Heart right ventricle (tissue), 16 donors: ENCODE data around the gene SLC1A2. TPM values are rescaled to one million over a fixed set of nuclear protein-coding genes. Genes with fewer than 3 reads are reported as not detected.
A peak's percentile ranks its signal among the peaks of the same experiment; 100 is the strongest.

Experiments used
- ATAC-seq, 8 donors: fragments of 200-7000 bp; cut with Tn5 transposase; one replicate each; pipeline ENCODE4 v1.9.1; 2020; ENCODE audit warnings: mild to moderate bottlenecking in 8 of 8, moderate library complexity in 8 of 8, moderate number of reproducible peaks in 1 of 8
- DNase-seq, 2 donors: peaks; one replicate each; pipeline ENCODE4 v3.0.0-alpha.2; 2020
- H3K27ac ChIP-seq, 10 donors: fragments of 200-600 bp; sonication (generic) in 2 of 10; one replicate each; pipeline versions ENCODE4 v1.5.0 to v1.8.0; 2020 to 2022; ENCODE audit warnings: mild to moderate bottlenecking in 3 of 10
- H3K27me3 ChIP-seq, 7 donors: fragments of 200-600 bp; one replicate each; pipeline ENCODE4 v1.8.0; 2021 to 2022; ENCODE audit warnings: mild to moderate bottlenecking in 2 of 7
- H3K36me3 ChIP-seq, 9 donors: fragments of 200-600 bp; sonication (generic) in 1 of 9; one replicate each; pipeline versions ENCODE4 v1.5.0 to v1.8.0; 2020 to 2022; ENCODE audit warnings: mild to moderate bottlenecking in 2 of 9
- H3K4me1 ChIP-seq, 9 donors: fragments of 200-600 bp; sonication (generic) in 1 of 9; one replicate each; pipeline versions ENCODE4 v1.5.0 to v1.8.0; 2020 to 2022; ENCODE audit warnings: mild to moderate bottlenecking in 4 of 9
- H3K4me3 ChIP-seq, 10 donors: fragments of 200-600 bp; sonication (generic) in 2 of 10; one replicate each; pipeline versions ENCODE4 v1.5.0 to v1.8.0; 2020 to 2022; ENCODE audit warnings: mild to moderate bottlenecking in 7 of 10, moderate library complexity in 2 of 10
- H3K9me3 ChIP-seq, 11 donors: fragments of 200-600 bp in 10 of 11; sonication (generic) in 2 of 11; one replicate each; pipeline versions ENCODE4 v1.5.0 to v1.8.0; 2013 to 2022; ENCODE audit warnings: mild to moderate bottlenecking in 2 of 11, control low read depth in 1 of 11, moderate library complexity in 1 of 11
- WGBS, 2 donors: extraction: QIAGEN DNeasy Blood & Tissue Kit; methylation state at CpG; one replicate each; pipeline ENCODE4 v1.1.7; 2013; ENCODE audit warnings: inconsistent platforms in 1 of 2; 5-methylcytosine and 5-hydroxymethylcytosine counted together
- intact Hi-C, 10 donors: fragments of 100-400 bp; cut with DNase I; formaldehyde crosslinking; loops; one replicate each; pipeline versions ENCODE4 v1.11.1 to v1.14.2; 2022
- polyA plus RNA-seq, 2 donors: library from polyadenylated mRNA; stranded (reverse); fragments of 200-250 nt; gene quantifications; one replicate each; pipeline ENCODE4 v1.2.3, GENCODE V29; 2013
- total RNA-seq, 10 donors: library from RNA; stranded (reverse); fragmentation: NEBNext Ultra II Directional in 3 of 10; extraction: Animal tissue kit (Norgen Biotek cat#: 25700) in 3 of 10; gene quantifications; one replicate each; pipeline versions ENCODE4 v1.2.1 to v1.2.4, GENCODE V29; 2021 to 2023
- TF ChIP-seq, protein P1 (sequence below), 9 donors: fragments of 200-600 bp; sonication (generic) in 2 of 9; IDR thresholded peaks; one replicate each; pipeline versions ENCODE4 v1.5.0 to v1.8.0; 2021 to 2022; ENCODE audit warnings: antibody characterized with exemption in 9 of 9, mild to moderate bottlenecking in 5 of 9, moderate library complexity in 1 of 9
- donor health status: Arrhythmogenic right ventricular cardiomyopathy.
- donor health status: ischemic (EF 13 %, LVEDD 7.1; RV severe dilation, severe dysfunction).
- donor health status: healthy with polysubstance abuse.
- donor health status: DM: no; HTN: yes; CAD: no.
- donor health status: DM: no; HTN: no; CAD: no.
- donor health status: ischemic (EF 25% LVEDD 6.9; RV normal size, moderate dysfunction).
- donor health status: ischemic (EF 25% LVEDD 5.7; RV mildly dilated, moderate dysfunction).
- donor health status: healthy.
- donor health status: DM: yes; HTN: yes; CAD: no.
- donor health status: Ischemic cardiomyopathy.
- donor health status: ischemic (EF 35%, LVEDD 5.7; RV mildly dilated, moderate dysfunction).
- donor health status: nonischemic (EF 11% LVEDD 7.7; RV severe dilation, severe dysfunction).
- donor health status: DM: yes; HTN: yes; CAD: no.
- donor health status: PGD.
- donor health status: ischemic (EF 29% LVEDD 5.4; RV normal size, mild dysfunction).
- donor health status: nonischemic (EF 23%, LVEDD 6.1; RV moderate dilation, normal function).

The SLC1A2 gene
- total and polyA plus RNA-seq, 12 donors = 0.29 to 25.8 (median 3.4) TPM

GRCh38 chr11:35225946-35226520, 193.3 kb downstream of the SLC1A2 start:
- DNase-seq (no peak), ATAC-seq (no peak)
- no peak overlapping the region for H3K4me3 ChIP-seq
- H3K36me3 ChIP-seq = peaks cover 0 to 100% (median 5%) of the 10 kb centered on the region in 9 donors
- TF ChIP-seq, protein P1, sequence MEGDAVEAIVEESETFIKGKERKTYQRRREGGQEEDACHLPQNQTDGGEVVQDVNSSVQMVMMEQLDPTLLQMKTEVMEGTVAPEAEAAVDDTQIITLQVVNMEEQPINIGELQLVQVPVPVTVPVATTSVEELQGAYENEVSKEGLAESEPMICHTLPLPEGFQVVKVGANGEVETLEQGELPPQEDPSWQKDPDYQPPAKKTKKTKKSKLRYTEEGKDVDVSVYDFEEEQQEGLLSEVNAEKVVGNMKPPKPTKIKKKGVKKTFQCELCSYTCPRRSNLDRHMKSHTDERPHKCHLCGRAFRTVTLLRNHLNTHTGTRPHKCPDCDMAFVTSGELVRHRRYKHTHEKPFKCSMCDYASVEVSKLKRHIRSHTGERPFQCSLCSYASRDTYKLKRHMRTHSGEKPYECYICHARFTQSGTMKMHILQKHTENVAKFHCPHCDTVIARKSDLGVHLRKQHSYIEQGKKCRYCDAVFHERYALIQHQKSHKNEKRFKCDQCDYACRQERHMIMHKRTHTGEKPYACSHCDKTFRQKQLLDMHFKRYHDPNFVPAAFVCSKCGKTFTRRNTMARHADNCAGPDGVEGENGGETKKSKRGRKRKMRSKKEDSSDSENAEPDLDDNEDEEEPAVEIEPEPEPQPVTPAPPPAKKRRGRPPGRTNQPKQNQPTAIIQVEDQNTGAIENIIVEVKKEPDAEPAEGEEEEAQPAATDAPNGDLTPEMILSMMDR (IDR thresholded peaks at IDR 0.05) = no peak
- intact Hi-C loops = no loop called here
- no peaks in the 10 kb centered on the region for H3K9me3 ChIP-seq
- peak overlapping the region in 1 of 10 donors; percentile 84 for H3K27ac ChIP-seq
- no peaks in the 10 kb centered on the region for H3K27me3 ChIP-seq
- 78 to 82% methylated on average over 3 of the region's 3 CpGs for WGBS, 2 donors
- H3K4me1 ChIP-seq = peaks cover 0 to 27% (median 0%) of the 10 kb centered on the region in 9 donors

DNA sequence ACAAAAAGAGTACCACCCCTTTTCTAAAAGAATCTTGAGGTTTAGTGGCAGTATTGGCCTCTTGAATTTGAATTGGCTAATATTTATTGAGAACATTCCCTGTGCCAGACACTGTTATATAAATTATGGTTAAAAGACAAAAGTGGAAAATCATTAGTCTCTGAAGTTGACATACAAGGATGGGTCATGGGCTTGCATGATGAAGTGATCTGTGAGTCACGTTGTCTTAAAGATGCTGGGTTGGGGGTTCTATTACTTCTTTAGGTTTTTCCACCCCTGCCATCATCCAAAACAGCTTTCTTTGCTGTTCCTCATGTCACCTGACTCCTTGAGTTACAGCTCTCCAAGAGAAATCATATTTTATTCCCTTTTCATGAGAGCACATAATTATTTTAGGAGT, 195.4 kb downstream of the SLC1A2 start:
- H3K27ac ChIP-seq = peak overlapping the region in 1 of 10 donors; percentile 19
- ATAC-seq = no peak
- TF ChIP-seq, protein P1 (IDR thresholded peaks at IDR 0.05) = no peak
- H3K36me3 ChIP-seq = peaks cover 0 to 100% (median 0%) of the 10 kb centered on the region in 9 donors
- no peak for DNase-seq
- no peaks in the 10 kb centered on the region for H3K27me3 ChIP-seq
- peaks cover 0 to 27% (median 0%) of the 10 kb centered on the region in 9 donors for H3K4me1 ChIP-seq
- intact Hi-C loops = no loop called here
- H3K9me3 ChIP-seq = no peaks in the 10 kb centered on the region
- 96% methylated on average over 1 of the region's 1 CpG for WGBS, 2 donors
- no peak overlapping the region for H3K4me3 ChIP-seq

- intact Hi-C loops = no loop called here
- peak in 3 of 8 donors; percentile 53 to 76 (median 63) for ATAC-seq
- WGBS, 2 donors = 29 to 39% methylated on average over 9 of the region's 9 CpGs
- TF ChIP-seq, protein P1 (IDR thresholded peaks at IDR 0.05) = no peak
- no peak for DNase-seq
- peak overlapping the region in 1 of 10 donors; percentile 19 for H3K27ac ChIP-seq
- peaks cover 0 to 100% (median 0%) of the 10 kb centered on the region in 9 donors for H3K36me3 ChIP-seq
- H3K4me1 ChIP-seq = peaks cover 0 to 27% (median 0%) of the 10 kb centered on the region in 9 donors
- H3K4me3 ChIP-seq = no peak overlapping the region
- no peaks in the 10 kb centered on the region for H3K9me3 ChIP-seq
- H3K27me3 ChIP-seq = no peaks in the 10 kb centered on the region
Measured at GRCh38 chr11:35223371-35223796, 196.0 kb downstream of the SLC1A2 start.

DNA sequence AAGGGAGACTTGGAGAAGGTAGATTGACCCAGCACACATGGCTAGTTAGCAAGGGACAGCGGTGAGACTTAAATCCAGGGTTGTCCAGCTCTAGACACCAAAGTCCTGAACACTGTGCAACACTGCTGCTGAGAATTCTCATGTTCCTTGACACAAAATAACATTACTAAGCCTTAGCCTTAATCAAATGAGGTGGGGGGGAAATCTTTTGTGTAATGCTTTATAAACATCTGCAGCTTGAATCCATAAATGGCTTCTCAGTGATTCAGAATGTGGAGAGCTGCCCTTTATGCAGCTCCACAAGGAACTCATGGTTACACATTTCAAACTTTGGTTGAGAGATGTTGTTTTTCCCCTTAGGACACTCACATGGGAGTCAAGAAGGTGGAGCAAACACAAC, 200.4 kb downstream of the SLC1A2 start:
- no peak for DNase-seq
- H3K9me3 ChIP-seq = no peaks in the 10 kb centered on the region
- H3K4me1 ChIP-seq = peaks cover 0 to 33% (median 4%) of the 10 kb centered on the region in 9 donors
- TF ChIP-seq, protein P1 (IDR thresholded peaks at IDR 0.05) = no peak
- peak overlapping the region in 1 of 10 donors; percentile 12 for H3K27ac ChIP-seq
- no peak overlapping the region for H3K4me3 ChIP-seq
- H3K27me3 ChIP-seq = no peaks in the 10 kb centered on the region
- 99 to 100% methylated on average over 1 of the region's 1 CpG for WGBS, 2 donors
- no peak for ATAC-seq
- peaks cover 0 to 94% (median 0%) of the 10 kb centered on the region in 9 donors for H3K36me3 ChIP-seq
- intact Hi-C loops = no loop called here
